Heart right ventricle (tissue), 16 donors: ENCODE data around the gene ACSS1. TPM values are rescaled to one million over a fixed set of nuclear protein-coding genes. Genes with fewer than 3 reads are reported as not detected.

Source experiments
- ATAC-seq, 8 donors: fragments of 200-7000 bp; cut with Tn5 transposase; one replicate each; pipeline ENCODE4 v1.9.1; 2020; ENCODE audit warnings: mild to moderate bottlenecking in 8 of 8, moderate library complexity in 8 of 8, moderate number of reproducible peaks in 1 of 8
- DNase-seq, 2 donors: peaks; one replicate each; pipeline ENCODE4 v3.0.0-alpha.2; 2020
- H3K27ac ChIP-seq, 10 donors: fragments of 200-600 bp; sonication (generic) in 2 of 10; one replicate each; pipeline versions ENCODE4 v1.5.0 to v1.8.0; 2020 to 2022; ENCODE audit warnings: mild to moderate bottlenecking in 3 of 10
- H3K27me3 ChIP-seq, 7 donors: fragments of 200-600 bp; one replicate each; pipeline ENCODE4 v1.8.0; 2021 to 2022; ENCODE audit warnings: mild to moderate bottlenecking in 2 of 7
- H3K36me3 ChIP-seq, 9 donors: fragments of 200-600 bp; sonication (generic) in 1 of 9; one replicate each; pipeline versions ENCODE4 v1.5.0 to v1.8.0; 2020 to 2022; ENCODE audit warnings: mild to moderate bottlenecking in 2 of 9
- H3K4me1 ChIP-seq, 9 donors: fragments of 200-600 bp; sonication (generic) in 1 of 9; one replicate each; pipeline versions ENCODE4 v1.5.0 to v1.8.0; 2020 to 2022; ENCODE audit warnings: mild to moderate bottlenecking in 4 of 9
- H3K4me3 ChIP-seq, 10 donors: fragments of 200-600 bp; sonication (generic) in 2 of 10; one replicate each; pipeline versions ENCODE4 v1.5.0 to v1.8.0; 2020 to 2022; ENCODE audit warnings: mild to moderate bottlenecking in 7 of 10, moderate library complexity in 2 of 10
- H3K9me3 ChIP-seq, 11 donors: fragments of 200-600 bp in 10 of 11; sonication (generic) in 2 of 11; one replicate each; pipeline versions ENCODE4 v1.5.0 to v1.8.0; 2013 to 2022; ENCODE audit warnings: mild to moderate bottlenecking in 2 of 11, control low read depth in 1 of 11, moderate library complexity in 1 of 11
- CTCF ChIP-seq, 9 donors: fragments of 200-600 bp; sonication (generic) in 2 of 9; IDR thresholded peaks; one replicate each; pipeline versions ENCODE4 v1.5.0 to v1.8.0; 2021 to 2022; ENCODE audit warnings: antibody characterized with exemption in 9 of 9, mild to moderate bottlenecking in 5 of 9, moderate library complexity in 1 of 9
- WGBS, 2 donors: extraction: QIAGEN DNeasy Blood & Tissue Kit; methylation state at CpG; one replicate each; pipeline ENCODE4 v1.1.7; 2013; ENCODE audit warnings: inconsistent platforms in 1 of 2; 5-methylcytosine and 5-hydroxymethylcytosine counted together
- intact Hi-C, 10 donors: fragments of 100-400 bp; cut with DNase I; formaldehyde crosslinking; loops; one replicate each; pipeline versions ENCODE4 v1.11.1 to v1.14.2; 2022
- polyA plus RNA-seq, 2 donors: library from polyadenylated mRNA; stranded (reverse); fragments of 200-250 nt; gene quantifications; one replicate each; pipeline ENCODE4 v1.2.3, GENCODE V29; 2013
- total RNA-seq, 10 donors: library from RNA; stranded (reverse); fragmentation: NEBNext Ultra II Directional in 3 of 10; extraction: Animal tissue kit (Norgen Biotek cat#: 25700) in 3 of 10; gene quantifications; one replicate each; pipeline versions ENCODE4 v1.2.1 to v1.2.4, GENCODE V29; 2021 to 2023
- donor health status: Arrhythmogenic right ventricular cardiomyopathy.
- donor health status: ischemic (EF 13 %, LVEDD 7.1; RV severe dilation, severe dysfunction).
- donor health status: healthy with polysubstance abuse.
- donor health status: DM: no; HTN: yes; CAD: no.
- donor health status: DM: no; HTN: no; CAD: no.
- donor health status: ischemic (EF 25% LVEDD 6.9; RV normal size, moderate dysfunction).
- donor health status: ischemic (EF 25% LVEDD 5.7; RV mildly dilated, moderate dysfunction).
- donor health status: healthy.
- donor health status: DM: yes; HTN: yes; CAD: no.
- donor health status: Ischemic cardiomyopathy.
- donor health status: ischemic (EF 35%, LVEDD 5.7; RV mildly dilated, moderate dysfunction).
- donor health status: nonischemic (EF 11% LVEDD 7.7; RV severe dilation, severe dysfunction).
- donor health status: DM: yes; HTN: yes; CAD: no.
- donor health status: PGD.
- donor health status: ischemic (EF 29% LVEDD 5.4; RV normal size, mild dysfunction).
- donor health status: nonischemic (EF 23%, LVEDD 6.1; RV moderate dilation, normal function).

ACSS1 gene
- total and polyA plus RNA-seq, 12 donors: 29.7 to 114 (median 84.9) TPM

- no peak for TF ChIP-seq CTCF (IDR thresholded peaks at IDR 0.05)
- Histone ChIP-seq H3K4me3 (no peak overlapping the region), H3K9me3 (no peaks in the 10 kb centered on the region), H3K36me3 (peaks cover 0 to 72% (median 0%) of the 10 kb centered on the region in 9 donors), H3K27me3 (no peaks in the 10 kb centered on the region), H3K4me1 (peaks cover 0 to 25% (median 0%) of the 10 kb centered on the region in 9 donors), H3K27ac (no peak overlapping the region)
- WGBS, 2 donors: 94% methylated on average over 18 of the region's 18 CpGs
- peak in 1 of 8 donors; percentile 6 for ATAC-seq
- intact Hi-C loops: no loop called here
- no peak for DNase-seq
Observed at GRCh38 chr20:24957326-24958016, 100.5 kb downstream of the ACSS1 start.

Other genes starting within 250 kb of the ACSS1 start
- 1 to 10 TPM in 4 of 10 donors, under 1 TPM in 4, not detected in 2; 0.28 to 10.0 (median 1.0) TPM for gene CST7, start 108.9 kb downstream of the ACSS1 start, total RNA-seq
- gene CST7, start 108.9 kb downstream of the ACSS1 start, polyA plus RNA-seq: 1 to 10 TPM; 1.2 to 1.5 TPM
- gene APMAP, start 65.4 kb downstream of the ACSS1 start, total RNA-seq: 10 to 100 TPM; 22.5 to 44.6 (median 33.1) TPM
- gene APMAP, start 65.4 kb downstream of the ACSS1 start, polyA plus RNA-seq: 10 to 100 TPM; 15.3 to 48.5 TPM
- gene VSX1, start 24.0 kb upstream of the ACSS1 start, total RNA-seq: under 1 TPM in 8 of 10 donors, not detected in 2; 0.20 to 0.79 (median 0.42) TPM
- gene VSX1, start 24.0 kb upstream of the ACSS1 start, polyA plus RNA-seq: under 1 TPM; 0.16 to 0.37 TPM
- 100 to 1,000 TPM in 3 of 10 donors, 10 to 100 TPM in 7; 54.6 to 141 (median 78.0) TPM for gene ENTPD6, start 137.6 kb upstream of the ACSS1 start, total RNA-seq
- 100 to 1,000 TPM; 161 to 167 TPM for gene ENTPD6, start 137.6 kb upstream of the ACSS1 start, polyA plus RNA-seq
- gene PYGB, start 189.9 kb upstream of the ACSS1 start, total RNA-seq: 100 to 1,000 TPM; 203 to 462 (median 276) TPM
- gene PYGB, start 189.9 kb upstream of the ACSS1 start, polyA plus RNA-seq: 100 to 1,000 TPM in 1 of 2 donors, 10 to 100 TPM in 1; 83.1 to 250 TPM